GM03348 (cell line): ENCODE results near the gene ABTB2.
"Not testable (repeated sequence)": the region's sequence is repeated elsewhere in the genome, so short reads cannot be mapped to it uniquely, and the experiment has no call there.

Experiments
- DNase-seq: peaks from one replicate; pipeline ENCODE4 v3.0.0; 2012; ENCODE audit warnings: low spot score

Gene ABTB2

DNA sequence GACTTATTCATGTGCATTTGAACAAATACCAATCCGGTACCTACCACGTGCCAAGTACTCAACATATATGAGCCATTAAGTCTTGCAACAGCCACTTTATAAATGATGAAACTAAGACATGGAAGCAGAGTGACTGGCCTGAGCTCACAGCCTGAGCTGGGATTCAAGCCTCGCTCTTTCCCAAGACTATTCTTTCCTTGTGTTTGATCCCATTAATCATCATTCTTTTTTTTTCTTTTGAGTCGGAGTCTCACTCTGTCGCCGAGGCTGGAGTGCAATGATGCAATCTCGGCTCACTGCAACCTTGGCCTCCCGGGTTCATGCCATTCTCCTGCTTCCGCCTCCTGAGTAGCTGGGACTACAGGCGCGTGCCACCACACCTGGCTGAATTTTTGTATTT is 119.3 kb downstream of the ABTB2 start:
- DNase-seq, result peak; percentile 22

DNA sequence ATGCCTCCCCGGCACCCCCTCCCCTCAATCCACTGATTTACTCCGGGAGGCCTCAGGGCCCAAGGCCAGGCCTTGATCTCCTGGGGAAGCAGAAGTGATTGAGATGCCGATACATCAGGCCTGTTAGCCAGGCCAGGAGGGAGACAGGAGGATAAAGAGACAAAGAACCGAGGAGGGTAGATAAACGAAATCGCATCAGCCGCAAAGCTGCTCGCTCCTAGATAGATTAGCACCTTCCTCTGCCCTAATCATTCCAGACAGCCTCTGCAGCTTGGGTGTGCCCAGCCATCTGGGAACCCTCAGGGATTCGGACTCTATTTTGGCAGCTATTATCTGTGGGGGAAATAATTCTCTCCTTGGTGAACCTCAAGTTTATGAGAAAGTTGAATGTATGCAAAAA is 121.2 kb downstream of the ABTB2 start:
- no peak for DNase-seq

DNA sequence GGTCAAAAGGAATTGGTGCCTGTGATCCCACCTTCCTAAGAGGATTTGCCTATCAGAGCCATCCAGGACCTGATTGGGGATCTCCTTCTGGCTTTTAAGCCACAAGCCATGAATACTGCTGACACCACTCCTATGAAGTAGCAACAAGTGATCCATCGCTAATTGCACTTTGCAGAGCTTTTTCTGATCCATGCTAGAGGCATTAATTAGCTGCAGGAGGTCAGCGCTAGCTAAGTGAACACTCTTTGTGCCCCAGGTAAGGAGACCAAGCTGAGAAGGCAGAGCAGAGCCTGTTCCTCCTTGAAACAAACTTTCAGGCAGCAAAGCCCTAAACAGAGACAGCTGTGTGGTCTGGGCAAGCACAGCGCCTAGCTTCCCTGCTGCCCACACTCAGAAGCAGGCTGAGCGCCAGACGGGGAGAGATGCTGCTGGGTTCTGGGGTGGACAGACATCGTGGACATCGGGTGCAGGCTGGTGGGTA is 122.2 kb downstream of the ABTB2 start:
- DNase-seq, result no peak

DNA sequence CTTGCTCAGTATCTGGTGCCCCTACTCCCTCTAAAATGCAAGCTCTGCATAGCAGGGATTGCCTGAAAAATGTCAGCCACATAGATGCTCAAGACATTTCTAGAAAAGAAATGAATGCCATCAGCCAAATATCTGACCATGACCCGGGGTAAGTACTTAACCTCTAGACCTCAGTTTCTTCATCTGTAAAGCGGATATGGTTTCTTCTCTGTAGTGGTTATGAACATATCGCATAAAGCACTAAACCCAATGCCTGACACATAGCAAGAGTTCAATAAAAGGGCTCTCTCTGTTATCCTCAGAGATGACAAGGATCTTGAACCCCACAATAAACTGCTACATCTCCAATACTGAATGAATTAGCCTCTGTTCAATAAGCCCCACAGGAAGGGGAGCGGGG is 122.6 kb downstream of the ABTB2 start:
- no peak for DNase-seq

DNA sequence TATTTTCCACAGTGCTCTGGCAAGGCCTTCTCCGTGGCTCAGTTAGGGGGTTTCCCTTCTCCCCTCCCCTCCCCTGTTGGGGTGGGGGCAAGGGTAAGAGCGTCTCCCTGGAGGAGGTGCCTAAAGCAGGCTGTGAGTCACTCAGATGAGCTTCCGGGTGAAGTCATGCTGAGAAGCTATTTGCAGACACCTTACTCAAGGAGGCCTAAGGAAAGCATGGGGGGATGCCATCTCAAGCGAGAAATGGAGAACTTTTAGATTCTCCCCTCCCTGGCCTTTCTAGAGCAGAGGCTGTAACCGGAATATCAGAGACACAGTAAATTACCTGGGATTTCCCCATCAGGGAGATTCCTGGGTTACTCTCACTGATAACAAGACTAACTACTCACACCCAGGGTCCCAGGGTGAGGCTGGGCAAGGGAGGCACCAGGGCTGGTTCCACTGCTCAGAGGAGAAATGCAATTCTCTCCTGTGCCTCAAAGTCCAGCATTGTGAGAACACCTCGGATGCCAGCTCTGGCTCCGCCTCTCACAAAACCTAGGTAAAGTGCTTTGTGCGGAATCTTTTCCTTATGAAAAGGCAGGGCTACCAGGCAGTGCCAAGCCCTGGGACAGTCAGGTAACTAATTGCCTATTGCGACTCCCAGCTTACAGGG is 123.6 kb downstream of the ABTB2 start:
- DNase-seq, result peak; percentile 56

DNA sequence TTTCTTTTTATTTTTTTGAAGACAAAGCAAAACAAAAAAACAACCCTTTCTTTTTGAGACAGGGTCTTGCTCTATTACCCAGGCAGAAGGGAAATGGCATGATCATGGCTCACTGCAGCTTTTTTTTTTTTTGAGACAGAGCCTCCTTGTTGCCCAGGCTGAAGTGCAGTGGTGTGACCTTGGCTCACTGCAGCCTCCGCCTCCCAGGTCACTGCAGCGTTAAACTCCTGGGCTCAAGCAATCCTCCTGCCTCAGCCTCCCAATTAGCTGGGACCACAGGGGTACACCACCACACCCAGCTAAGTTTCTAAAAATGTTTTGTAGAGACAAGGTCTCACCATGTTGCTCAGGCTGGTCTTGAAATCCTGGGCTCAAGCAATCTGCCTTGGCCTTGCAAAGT is 124.6 kb downstream of the ABTB2 start:
- no peak for DNase-seq

DNA sequence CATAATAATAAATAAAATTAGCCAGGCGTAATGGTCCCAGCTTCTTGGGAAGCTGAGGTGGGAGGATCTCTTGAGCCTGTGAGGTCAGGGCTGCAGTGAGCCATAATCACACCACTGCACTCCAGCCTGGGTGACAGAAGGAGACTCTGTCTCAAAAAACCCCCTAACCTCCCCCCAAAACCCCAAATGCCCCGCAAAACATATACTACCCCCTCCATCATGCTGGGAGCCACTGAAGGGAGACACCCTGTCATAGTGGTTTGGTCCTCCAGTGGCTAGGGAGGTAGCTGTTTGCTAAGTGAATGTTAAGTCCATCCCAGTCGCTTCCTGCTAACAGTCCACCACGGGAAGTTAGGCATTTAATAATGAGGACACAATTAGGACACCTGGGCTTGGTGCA is 125.0 kb downstream of the ABTB2 start:
- DNase-seq, result no peak

DNA sequence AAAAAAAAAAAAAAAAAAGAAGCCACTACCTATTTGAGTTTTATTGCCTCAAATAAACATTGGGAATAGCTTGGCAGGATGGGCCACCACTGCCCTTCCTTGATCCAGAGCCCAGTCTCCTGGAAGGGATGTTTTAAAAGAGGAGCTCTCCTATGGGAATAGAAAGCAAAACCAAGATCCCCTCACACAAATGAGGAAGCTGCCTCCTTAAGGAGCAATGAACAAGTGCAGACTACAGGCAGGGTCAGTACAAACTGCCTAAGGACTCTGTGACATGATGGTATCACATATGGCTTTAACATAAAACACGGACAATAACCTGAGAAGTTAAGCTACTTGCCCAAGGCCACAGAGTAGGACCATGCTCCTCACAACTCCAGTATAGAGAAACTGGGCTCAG is 131.6 kb downstream of the ABTB2 start:
- DNase-seq, result no peak

DNA sequence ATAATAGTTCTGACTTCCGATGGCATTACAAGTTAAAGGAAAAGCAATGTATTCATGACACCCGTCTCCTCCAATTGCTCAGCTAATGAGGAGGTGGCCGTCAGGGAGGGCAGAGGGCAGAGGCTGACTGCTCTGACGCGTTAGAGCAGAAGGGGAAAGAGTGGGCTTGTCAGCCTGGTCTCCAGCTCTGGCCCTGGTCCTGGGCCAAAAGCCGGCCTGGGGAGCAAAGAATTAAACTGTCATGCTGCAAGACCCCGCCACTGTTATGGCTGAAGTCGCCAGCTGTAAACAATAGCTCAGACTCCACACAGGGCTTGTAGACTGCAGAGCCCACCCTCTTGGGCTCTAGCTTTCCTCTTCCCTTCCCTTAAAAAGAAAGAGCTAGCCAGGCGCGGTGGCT is 132.7 kb downstream of the ABTB2 start:
- no peak for DNase-seq

DNA sequence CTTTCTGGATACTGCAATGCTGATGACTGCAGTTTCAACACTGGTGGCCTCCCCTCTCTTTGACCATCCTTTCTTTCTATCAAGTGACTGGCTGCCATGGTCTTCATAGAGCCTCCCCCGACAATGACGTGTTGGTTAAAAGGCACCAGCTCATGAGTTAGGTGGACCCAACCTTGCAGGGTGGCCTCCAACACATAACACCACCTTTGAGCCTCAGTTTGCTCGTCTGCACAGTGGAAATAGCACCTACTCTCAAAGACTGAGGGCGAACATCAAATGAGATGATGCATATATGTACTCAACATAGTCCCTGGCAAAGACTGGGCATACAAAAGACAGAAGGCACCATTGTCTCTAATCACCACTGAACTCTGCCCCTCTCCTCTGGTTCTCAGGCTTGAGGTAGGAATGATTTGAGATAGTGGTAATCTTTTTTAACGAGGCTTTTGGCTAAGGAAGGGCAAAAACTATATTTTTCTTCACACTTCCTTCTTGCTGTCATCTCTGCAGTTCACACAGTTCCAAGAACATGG is 133.3 kb downstream of the ABTB2 start:
- no peak for DNase-seq

DNA sequence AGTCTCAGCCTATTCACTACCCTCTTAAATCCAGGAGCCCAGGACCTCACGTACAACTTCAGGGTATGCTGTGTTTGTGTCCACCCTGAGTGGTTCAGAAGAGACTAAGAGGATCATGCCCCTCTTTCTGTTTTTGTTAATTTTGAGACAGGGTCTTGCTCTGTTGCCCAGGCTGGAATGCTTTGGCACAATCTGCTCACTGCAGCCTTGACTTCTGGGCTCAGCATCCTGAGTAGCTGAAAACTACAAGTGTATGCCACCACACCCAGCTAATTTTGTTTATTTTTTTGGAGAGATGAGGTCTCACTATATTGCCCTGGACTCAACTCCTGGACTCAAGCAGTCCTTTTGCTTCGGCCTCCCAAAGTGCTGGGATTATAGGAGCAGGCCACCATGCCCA is 133.9 kb downstream of the ABTB2 start:
- no peak for DNase-seq

DNA sequence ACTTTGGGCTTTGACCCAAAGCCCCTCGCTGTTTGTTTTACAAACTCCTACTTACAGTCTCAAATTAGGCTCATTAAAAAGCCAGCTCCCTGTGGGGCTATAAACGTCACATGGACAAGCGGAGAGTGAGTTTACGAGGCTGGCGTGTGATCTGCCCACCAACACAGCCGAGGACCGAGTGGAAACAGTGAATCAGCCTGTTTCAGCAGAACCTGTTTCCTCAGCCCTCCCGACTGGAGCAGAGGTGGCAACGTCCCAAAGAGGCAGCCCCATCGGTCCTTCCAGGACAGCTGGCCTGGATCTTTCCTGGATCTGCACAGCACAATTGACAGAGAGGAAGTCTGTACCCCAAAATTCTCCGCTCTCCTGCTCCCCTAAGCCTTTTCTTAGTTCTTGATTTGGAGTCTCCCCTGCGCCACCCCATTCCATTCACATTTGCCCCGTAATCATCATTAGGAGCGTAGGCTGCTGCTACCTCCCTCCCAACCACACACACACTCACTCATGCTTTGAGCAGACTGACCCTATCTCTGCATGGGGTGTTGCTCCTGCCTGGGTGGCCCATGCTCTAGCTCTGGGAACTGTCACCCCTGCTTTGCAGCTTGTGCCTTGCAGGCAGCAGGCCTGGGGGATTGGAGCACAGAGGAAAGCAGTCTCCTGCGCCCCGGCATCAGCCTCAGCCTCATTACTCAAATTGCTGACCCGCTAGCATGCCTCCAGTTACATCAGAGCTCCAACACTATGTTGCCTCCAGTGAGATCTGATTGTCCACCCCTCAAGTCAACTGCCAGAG is 134.6 kb downstream of the ABTB2 start:
- peak; percentile 88 for DNase-seq

DNA sequence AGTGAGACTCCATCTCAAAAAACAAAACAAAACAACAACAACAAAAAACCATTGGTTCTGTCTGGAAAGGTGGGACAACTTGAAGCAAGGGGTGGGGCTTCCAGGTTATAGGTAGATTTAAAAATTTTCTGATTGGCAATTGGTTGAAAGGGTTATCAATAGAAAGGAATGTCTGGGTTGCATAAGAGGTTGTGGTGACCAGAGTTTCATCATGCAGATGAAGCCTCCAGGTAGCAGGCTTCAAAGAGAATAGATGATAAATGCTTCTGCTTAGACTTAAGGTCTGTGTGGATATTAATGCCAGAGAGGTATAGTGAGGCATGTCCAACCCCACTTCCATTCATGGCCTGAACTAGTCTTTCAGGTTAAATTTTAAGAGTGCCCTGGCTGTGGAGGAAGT is 135.8 kb downstream of the ABTB2 start:
- DNase-seq, result no peak

DNA sequence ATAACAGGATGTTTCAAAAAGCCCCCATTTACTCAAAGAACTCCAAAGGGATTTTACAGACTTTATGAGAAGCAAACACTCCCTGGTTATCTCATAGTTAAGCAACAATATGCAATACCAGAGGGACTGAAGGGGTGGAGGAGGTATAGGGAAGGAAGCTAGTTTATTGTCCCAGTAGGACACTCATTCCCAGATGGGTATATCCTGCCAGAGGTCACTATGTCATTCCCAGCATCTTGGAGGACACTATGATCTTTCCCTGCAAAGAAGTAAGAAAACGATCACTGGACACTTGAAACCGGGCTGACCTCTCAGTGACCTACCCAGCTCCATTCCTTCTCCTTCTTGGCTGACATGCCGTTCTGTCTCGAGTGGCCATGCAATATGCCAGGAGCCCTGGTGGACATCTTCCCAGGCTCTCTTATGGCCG is 137.9 kb downstream of the ABTB2 start:
- no peak for DNase-seq

DNA sequence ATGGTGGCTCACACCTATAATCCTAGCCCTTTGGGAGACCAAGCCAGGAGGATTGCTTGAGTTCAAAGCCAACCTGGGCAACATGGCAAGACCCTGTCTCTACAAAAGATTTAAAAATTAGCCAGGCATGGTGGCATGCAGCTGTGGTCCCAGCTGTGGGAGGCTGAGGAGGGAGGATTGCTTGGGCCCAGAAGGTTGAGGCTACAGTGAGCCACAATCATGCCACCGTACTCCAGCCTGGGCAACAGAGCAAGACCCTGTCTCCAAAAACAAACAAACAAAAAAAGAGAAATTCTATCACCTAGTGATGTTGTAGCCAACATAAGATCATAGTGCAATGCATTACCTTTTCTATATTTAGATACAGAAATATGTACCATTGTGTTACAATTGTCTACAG is 138.5 kb downstream of the ABTB2 start:
- DNase-seq, result no peak

DNA sequence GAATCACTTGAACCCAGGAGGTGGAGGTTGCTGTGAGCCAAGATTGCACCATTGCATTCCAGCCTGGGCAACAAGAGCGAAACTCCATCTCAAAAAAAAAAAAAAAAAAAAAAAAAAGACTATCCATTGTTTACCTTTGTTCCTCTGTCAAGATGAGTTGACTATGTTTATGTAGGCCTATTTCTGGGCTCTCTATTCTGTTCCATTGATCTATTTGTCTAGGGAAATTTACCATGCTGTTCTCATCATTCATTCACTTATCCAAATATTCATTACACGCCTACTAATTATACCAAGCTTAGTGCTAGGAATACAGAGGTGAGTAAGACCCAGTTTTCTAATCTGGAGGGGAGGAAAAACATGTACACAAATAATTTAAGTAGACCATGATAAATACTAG is 139.1 kb downstream of the ABTB2 start:
- DNase-seq, result not testable (repeated sequence)

DNA sequence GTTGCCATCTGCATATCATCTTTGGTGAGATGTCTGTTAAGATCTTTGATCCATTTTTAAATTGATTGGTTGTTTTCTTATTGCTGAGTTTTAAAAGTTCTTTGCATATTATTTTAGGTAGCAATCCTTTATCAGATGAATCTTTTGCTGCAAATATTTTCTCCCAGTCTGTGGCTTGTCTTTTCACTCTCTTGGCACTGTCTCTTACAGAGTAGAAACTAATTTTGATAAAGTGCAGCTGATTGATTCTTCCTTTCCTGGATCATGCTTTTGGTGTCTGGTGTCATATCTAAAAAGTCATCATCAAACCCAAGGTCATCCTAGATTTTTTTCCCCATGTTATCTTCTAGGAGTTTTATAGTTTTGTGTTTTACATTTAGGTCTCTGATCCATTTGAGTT is 139.7 kb downstream of the ABTB2 start:
- DNase-seq, result no peak

DNA sequence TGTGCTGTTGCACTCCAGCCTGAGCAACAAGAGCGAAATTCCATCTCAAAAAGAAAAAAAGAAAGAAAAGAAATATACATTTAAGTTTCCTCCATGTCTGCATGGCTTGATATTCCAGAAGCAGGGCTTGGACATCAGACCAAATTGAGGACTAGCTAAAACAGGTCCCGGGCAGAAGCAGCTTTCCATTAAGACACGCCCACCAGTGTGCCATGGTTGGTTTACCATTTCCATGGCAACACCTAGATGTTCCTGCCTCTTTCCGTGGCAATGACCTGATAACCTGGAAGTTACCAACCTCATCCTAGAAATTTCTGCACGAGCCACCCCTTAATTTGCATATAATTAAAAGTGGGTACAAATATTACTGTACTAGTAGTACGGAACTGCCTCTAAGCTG is 141.1 kb downstream of the ABTB2 start:
- DNase-seq, result no peak

DNA sequence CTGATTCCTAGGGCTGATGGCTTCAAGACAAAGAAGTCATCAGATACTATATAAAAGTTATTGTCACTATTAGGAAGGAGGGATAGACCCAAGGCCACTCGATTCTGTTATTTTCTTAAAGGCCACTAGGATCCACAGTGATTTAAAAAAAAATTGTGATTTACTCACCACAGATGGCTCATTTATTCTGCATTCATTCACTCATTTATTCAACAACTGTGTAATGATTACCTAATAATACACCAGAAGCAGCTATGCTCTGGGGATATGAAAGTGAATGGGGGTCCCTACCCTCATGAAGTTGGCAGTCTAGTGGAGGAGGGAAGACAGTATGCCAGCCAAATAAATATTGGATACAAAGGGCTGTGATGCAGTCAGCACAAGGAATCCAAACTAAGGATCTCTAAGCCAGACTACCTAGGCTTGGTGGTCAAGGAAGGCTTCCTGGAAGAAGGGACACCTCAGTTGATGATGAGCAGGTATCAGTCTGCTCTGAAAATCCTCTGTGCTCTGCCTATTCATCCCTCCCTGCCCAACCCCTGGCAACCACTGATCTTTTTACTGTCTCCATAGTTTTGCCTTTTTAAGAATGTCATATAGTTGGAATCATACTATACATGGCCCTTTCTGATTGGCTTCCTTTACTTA is 141.9 kb downstream of the ABTB2 start:
- no peak for DNase-seq

DNA sequence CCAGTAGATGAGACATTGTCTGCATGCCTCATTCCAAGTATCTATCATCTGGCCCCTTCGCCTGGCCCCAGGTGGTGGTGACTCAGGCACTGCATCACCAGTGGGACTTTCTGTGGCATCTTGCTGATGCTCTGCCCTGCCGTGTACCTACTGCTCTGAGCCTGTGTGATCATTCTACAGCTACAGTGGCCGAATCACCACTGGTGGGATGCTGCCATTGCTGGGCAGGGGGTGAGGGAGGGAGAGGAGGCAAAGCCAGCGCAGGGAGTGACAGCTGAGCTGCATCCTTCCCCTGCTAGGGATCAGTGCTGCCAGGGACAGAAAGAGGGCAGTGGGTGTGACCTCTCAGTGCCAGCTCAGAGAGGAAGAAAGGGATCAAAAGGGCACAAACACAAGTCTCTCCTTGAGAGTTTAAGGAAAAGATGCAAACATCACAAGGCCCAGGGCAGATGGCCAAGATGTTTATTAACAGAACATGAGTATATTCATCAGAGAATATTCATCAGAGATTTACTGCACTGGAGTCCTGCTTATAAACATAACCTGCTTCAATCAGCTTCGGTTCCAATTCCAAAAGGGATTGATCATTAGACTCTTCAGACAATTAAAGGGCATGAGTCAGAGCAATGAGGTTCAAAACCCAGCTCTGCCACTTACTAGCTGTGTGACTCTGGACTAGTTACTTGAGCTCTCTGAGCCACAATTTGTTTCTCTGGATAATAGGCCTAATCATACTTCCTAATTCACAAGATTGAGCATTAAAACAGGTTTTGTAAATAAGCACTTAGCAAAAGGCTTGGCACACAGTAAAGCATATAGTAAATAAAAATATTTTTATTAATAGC is 142.6 kb downstream of the ABTB2 start:
- peak; percentile 52 for DNase-seq

DNA sequence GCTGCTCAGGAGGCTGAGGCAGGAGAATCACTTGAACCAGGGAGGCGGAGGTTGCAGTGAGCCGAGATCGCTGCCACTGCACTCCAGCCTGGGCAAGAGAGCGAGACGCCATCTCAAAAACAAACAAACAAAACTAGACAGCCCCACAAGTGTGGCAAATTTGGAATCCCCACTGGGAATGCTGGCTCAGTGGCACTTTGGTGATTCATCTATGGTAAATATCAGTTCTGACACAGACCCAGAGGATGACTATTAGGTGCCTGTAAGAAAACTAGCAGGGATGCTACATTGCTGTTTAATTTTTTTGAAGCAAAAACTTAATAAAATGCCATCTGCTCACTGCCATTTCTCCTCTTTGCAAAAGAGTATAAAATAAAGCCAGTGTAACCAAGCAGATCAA is 144.4 kb downstream of the ABTB2 start:
- no peak for DNase-seq

DNA sequence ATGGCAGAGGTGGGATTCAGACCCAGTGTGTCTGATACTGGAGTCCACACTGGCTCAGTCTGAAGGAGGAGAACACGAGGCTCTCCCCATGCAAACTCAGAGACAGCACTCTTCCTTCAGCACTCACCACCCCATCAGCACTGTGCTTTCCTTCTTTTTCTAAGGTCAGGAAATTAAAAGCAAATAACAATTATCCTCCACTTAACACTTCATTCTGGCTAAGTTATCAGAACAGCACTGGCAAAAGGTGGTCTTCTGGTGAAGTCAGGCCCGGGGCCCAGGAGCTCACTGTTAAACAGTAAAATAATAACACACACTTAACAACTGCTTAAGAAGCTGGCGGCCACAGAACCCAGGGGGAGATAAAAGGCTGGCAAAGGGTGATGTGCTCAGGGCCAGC is 145.2 kb downstream of the ABTB2 start:
- no peak for DNase-seq
